GM18861 (cell line): Measurements from ENCODE around the gene ZNF664.

ENCODE experiments used
- ATAC-seq: cut with Tn5 transposase; IDR thresholded peaks from one replicate; pipeline ENCODE4 v1.9.1; 2021; ENCODE audit not compliant: unreplicated experiment

Gene ZNF664

DNA sequence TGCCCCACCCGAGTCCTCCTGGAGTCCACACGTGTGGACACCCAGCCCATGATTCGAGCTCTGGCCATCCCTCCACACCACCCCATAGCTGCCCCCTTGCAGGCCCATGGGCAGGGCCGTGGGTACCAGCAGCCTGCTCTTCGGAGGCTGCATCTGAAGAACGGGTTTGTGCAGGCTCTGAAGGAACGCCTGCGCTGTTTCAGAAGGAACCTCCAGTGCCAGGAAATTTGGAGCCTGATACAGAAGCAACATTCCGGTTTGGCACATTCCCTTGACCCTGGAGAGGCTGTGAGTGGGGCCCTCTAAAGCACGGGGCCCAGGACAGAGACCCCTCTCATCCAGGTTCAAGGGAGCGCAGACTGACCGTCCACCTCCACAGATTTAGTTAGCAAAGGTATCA lies 57.0 kb downstream of the ZNF664 start:
- ATAC-seq, result no peak

DNA sequence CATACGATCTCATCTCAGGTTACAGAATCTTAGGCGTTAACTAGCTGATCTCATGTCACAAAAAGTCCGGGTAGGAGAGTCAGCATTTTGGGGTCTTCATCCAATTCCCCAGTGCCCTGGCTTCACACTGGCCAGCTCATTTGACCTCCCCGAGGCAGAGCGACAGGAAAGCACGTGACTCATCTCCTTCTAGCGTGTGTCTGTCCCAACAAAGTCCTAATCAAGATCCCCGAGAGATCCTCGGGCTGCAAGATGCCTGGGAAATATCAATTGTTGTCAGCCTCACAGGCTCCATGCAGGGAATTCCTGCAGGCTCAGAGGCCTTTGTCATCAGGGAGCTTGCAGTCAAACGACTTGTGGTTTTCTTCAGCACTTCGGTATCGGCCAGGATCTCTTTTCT lies 57.5 kb downstream of the ZNF664 start:
- ATAC-seq, result no peak

DNA sequence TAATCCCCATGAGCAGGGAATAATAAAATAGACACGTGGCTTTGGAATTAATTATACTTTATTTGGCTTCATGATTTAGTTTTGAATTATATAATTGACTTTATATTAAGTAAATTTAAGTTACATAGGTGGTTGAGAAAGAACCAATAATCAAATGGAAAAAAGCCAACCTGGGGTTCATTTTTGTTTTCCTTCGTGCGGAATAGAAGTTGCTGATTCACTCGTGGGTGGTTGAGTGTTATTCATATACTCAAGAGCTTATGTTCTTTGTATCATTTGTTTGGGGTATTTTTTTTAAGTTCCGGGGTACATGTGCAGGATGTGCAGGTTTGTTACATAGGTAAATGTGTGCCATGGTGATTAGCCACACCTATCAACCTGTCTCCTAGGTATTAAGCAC lies 58.0 kb downstream of the ZNF664 start:
- no peak for ATAC-seq

DNA sequence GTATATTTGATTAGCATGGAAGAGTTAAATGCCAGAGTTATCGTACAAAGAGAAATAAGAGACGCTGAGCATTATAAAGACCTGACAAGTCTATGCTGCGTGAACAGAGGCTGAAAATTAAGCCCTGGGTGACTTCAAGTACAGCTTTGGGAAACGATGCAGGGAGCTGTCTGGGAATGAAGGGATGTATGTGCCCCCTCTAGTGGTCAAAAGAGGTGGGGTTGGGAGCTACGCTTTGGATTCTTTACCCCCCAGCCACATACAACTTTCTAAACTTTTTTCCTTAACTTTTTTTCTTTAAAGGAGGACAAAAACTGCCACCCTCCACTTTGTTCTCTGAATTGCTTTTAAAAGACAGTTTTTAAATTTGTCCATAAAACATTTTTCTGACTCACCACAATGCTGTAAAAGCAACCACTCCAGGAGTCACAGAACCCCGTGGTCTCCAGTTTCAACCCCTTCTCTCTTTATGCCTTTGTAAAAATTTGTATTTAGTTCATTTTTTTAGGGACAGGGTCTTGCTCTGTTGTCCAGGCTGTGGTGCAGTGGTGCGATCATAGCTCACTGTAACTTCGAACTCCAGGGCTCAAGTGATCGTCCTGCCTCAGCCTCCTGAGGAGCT lies 59.4 kb downstream of the ZNF664 start:
- no peak for ATAC-seq

DNA sequence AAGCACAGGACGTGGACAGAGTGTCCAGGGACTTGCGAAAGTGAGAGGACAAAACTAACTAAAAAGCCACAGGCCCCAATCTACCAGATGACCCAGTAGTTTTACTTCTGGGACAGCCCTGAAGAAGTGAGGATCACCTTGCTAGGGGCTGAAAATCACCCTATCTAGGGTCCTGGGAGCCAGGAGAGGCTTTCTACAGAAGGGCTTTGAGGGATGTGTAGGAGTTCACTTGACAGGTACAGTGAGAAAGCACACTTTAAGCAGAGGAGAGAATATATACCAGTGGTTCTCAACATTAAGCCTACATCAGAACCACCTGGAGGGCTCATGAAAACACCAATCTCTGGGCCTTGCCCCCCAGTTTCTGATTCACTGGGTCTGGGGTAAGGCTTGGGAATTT lies 60.8 kb downstream of the ZNF664 start:
- no peak for ATAC-seq

DNA sequence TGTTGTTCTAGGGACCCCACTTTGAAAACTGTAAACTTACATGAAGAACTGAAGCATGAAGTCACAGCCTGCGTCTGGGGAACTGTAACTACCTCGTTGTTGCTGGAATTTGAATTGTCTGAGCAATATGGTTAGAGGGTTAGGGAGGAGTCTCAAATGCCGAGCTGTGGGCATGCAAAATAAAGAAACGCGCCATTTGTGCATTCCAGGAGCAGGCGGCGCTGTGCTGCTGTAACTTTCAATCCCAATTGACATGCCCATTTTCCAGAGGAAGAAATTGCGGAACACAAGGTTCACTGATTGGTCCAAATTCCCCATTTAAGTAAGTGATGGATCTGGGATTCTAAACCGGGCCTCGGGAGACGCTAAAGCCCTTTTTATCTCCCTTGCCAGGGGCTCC lies 61.3 kb downstream of the ZNF664 start:
- ATAC-seq, result no peak

DNA sequence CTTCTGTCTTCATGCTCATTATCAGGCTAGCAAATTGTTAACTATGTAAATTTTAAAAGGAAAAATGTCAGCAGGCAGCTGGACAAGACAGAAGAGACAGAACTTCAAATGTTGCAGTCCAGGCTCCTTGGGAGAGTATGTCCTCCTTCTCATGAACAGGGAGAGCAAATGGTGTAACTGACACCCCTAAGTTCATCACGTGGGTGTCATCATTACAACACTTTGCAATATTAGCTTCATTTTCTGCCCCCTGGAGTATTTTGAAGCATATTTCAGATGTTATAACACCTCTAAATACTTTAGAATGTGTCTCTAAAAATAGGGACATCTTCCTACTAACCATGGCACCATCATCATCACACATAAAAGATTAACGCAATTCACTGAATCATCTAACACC lies 62.1 kb downstream of the ZNF664 start:
- ATAC-seq, result no peak

DNA sequence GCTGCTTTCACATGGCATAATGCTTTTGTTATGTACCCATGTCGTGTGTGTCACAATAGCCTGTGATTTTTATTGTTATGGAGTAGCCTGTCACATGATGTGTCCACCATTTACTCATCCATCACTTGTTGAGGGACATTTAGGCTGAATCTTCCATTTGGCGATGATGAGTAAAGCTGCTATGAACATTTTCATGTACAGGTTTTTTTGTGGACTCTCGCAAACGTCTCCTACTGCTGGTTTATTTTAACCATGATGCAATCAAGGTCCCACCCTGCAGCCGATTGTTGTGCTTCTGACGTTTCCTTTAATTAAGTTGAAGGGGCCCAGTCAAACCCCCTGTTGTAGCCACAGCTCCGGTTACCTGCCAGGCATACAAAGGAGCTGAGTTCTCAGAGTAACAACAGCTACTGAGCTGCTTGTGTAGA lies 63.2 kb downstream of the ZNF664 start:
- ATAC-seq, result no peak

DNA sequence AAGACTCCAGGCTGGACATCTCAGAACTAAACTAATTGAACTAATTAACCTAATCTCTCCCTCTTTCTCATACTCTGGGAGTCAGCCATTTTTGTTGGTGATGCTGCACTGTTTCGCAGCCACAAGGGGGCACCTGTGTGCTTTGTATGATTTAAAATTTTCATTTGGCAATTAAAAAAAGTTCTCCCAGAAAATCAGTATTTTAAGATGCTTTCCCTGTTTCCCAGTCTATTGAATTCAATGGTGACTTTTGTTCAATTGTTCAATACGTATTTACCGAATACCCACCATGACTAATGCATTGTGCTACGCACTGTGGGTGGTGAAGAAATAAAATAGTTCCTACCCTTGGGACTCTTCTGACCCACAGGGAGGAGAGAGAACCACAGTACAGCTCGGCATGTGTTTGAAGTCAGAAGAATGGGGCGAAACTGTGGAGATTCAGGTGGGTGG lies 63.7 kb downstream of the ZNF664 start:
- no peak for ATAC-seq

DNA sequence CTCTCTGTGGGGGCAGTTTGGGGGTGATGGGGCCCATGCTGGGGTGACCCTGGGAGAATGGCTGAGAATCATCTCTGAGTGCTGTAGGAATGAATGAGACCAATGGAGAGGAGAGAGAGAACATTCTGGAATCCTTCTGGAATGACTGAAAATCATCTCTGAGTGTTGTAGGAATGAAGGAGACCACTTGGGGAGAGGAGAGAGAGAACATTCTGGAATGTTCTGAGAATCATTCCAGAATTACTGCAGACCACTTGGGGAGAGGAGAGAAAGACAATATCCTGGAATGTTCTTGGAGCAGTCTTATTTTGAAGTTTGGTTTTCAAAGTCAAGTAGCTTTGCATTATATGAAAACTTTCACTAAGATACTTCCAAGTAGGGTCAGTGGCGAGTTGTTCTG lies 64.3 kb downstream of the ZNF664 start:
- no peak for ATAC-seq

DNA sequence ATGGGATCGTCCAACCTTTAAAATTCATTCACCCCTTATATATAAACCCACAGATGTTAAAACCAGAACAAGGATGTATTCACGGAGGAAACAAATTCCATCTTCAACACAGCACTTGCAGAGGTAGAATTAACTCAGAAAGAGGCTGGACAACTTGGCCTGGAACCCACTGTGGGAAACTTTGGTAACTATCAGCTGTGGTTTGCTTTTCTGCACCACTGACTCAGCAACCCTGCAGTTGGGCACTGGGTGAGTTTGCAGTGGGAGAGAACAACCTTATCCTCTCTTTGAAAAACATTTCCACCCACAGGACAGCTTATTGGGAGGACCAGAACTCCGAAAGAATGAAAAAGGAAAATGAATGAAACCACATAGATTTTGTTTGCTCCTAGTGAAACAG lies 66.3 kb downstream of the ZNF664 start:
- no peak for ATAC-seq

DNA sequence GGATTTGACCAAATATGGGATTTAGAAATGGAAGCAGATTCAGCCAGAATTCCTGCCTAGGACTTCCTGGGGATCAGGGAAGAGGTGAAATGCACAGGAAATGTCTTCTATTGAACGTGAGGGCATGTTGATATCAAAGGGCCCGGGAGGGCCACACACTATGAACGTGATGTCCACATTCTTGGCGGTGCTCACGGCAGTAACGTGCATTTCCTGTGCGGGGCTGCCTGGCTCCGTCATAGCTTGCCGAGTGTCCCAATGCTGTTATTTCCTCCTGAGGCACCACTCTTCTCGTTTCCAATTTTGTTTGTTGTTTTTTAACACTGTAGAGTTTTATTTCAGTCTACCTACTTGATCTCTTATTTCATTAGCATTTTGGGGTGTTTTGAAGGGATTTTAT lies 67.3 kb downstream of the ZNF664 start:
- ATAC-seq, result no peak

DNA sequence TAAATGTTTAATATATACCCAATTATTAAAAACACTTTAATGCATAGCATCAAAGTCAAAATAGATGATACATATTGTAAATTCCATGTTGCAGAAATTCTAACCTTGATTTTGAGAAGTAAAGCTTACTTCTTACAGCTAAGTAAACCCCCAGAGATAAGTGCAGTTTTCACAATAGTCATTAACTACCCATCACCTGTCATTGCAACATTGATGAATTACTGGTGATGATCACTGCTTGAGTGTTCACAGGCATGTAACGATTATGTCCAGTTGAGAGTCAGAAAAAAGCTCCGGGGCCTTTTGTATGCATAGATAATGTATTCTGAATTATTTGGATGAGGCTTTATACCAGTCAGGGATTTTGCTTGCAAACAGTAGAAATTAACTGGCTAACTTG lies 67.7 kb downstream of the ZNF664 start:
- no peak for ATAC-seq

DNA sequence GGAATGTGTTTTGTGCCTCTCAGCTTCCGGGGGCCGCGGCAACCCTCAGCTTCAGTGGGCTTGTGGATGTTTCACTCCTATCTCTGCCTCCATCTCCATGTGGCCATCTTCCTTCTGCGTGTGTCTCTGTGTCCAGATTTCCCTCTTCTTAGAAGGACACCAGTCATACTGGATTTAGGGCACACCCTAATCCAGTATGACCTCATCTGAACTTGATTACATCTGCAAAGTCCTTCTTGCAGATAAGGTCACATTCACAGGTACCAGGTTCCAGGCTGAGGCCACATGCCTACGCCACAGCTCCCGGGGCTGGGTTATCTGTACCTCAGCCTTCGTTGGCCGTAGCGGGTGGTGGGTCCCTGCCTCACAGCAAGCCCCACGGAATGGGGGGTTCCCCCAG lies 68.9 kb downstream of the ZNF664 start:
- no peak for ATAC-seq

DNA sequence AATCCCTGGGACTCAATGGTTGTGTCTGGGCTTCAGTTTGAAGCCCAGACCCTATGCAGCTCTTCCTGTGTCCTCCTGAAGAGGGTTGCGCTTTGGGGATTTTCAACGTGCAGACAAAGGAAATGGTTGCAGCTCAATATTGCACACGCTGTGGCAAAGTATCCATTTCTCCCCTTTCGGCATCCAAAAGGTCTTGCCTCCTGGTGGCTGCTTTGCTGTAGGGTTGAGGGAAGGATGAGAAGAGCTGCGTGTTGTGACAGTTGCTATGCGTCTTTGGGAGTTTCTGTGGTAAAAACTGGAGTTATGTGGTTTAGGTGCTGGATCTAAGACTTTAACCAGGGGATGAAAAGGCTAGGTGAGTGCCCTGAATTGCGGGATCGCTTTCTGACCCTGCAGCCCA lies 71.0 kb downstream of the ZNF664 start:
- ATAC-seq, result no peak

DNA sequence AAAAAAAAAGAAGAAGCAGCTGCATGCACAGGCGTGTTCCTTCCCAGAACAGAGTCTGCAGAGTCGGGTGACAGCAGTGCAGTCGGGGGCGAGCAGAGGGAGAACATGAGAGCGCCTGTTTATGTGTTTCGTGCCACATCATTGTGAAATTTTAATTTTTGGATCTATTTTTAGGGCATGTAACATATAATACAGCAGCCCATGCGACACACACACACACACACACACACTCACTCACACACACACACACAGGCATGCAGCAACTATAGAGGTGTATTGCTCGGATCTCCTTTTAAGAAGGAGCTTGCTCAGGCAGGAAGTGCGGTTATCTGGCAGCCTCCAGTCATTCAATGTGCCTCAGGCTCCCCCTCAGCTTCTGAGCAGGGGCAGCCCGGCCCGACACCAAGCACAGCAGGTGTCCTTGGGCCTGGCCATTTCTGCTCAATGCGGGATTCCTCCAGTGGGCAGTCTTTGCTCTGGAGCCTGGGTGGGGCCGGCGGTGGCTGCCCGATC lies 71.8 kb downstream of the ZNF664 start:
- ATAC-seq, result no peak

DNA sequence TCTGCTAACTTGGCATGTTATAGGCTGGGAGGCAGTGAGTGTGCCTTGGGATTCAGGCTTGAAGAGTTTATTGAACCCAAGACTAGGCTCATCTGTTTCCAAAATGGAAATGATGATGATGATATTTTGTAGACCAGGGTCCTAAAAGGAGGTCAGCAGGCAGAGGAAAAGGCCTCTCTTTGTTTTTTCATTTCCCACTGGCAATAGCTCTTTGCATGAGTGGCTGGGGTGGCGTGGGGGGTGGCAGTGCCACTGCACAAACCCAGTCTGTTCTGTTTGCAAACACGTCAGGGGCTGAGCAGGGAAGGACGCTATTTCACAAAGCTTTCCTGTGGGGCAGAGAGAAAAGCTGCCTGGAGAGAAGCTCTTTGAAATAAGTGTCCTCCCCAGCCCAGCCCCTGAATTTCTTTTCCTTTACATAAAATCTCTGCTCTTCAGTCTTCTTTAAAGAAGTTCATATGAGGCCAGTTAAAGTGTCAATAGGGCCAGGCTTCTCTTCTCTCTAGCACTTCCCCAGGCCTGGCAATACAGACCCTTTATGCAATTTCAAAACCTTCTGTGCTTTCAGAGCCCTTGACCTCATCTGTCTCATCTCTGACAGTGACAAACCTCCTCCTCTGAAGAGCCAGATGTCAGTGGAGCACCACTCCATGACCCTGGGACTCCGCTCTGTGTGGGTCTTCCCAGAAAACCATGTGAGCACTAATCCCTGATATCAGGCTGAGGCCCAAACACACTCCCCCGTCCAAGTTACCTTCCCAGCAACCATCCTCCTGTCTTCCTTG lies 72.8 kb downstream of the ZNF664 start:
- no peak for ATAC-seq

DNA sequence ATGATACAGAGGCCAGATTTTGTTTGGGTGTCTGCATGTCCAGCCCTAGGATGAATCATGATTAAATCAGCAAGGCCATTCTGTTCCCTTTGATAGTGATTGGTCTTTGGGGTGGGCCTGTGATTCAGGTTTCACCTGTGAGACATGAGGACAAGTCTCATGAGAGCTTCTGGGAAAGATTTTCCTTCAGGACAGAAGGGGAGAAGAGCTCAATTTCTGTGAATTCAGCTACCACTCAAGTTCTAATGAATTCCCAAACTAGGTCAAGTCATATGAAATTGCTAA lies 73.4 kb downstream of the ZNF664 start:
- no peak for ATAC-seq

DNA sequence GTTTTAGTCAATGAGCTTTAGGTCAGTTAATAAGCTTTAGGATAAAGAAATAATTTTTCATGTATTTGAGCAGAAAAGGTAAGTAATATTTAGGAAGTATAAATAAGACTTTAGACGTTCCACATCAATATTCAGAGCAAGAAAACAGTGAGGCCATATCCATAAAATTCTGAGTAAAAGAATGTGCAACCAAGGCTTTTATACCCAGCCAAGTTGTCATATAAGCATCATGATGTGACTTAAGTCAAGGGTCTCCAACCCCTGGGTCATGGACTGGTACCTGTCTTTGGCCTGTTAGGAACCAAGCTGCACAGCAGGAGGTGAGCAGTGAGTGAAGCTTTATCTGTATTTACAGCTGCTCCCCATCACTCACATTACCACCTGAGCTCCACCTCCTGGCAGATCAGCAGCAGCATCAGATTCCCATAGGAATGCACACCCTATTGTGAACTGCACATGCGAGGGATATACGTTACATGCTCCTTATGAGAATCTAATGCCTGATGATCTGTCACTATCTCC lies 74.1 kb downstream of the ZNF664 start:
- ATAC-seq, result no peak

DNA sequence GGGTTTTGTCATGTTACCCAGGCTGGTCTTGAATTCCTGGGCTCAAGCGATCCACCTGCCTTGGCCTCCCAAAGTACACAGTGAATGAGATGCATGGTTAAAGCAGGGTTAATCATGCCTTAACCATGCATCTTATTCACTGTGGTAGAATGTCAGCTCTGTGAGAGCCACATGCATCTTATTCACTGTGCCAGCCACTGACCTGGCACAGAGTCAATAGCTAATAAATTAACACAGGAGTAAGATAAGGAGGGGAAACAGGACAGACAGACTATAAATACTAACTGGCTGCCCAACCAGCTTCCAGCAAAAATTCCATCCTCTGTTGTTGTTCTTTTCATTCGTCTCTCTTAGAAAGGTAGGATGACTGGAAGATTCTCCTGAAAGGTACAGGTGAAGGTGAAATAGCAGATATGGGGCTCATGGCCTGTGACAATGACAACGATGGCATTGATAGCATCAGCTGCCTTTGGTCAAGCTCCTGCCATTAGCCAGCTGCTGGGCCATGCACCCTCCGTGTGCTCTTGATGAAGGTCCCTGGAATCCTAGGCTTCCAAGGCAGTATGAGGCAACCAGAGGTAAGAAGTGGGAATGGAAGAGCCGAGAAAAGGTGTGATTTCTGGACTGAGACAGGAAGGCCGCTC lies 76.6 kb downstream of the ZNF664 start:
- no peak for ATAC-seq

DNA sequence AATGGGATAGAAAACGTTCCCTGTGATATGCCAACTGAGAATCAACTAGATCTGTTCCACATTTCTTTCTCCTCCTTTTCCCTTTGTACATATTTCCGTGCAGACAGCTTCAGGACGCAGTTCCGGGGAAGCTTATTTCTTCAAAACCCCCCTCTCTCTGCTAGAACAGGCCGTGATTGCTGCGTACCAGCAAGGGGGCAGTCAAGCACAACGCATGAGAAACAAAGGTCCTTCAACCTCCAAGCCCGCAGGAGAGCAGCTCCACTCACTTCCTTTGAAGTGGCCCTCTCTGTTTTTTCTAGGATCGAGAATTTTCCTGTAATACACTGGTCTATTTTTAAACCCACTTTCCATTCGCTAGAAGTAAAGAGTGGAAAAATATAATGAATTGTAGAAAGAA lies 80.8 kb downstream of the ZNF664 start:
- no peak for ATAC-seq

DNA sequence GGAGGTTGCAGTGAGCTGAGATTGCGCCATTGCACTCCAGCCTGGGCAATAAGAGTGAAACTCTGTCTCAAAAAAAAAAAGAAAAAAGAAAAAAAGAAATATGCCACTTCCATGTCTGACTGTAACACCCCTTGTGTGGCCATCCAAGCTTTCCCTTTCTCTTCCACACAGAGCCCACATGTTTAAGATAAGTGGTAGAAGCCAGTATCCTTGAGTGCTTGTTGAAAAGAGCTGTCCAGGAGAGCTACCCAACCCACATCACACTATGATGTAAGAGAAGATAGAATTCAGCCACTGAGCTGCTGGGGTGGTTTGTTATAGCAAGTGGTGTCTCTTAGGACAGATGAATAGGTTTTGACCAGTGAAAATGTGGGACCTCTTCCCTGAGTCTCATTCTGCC lies 82.1 kb downstream of the ZNF664 start:
- ATAC-seq, result no peak
